SU-DHL-6 (cell line): ENCODE data around the gene CNKSR3.

Source experiments
- H2AFZ ChIP-seq: fragments of 200-600 bp; sonication (generic); 2 replicates; pipeline ENCODE4 v1.6.1; 2014; ENCODE audit warnings: low read depth, mild to moderate bottlenecking, moderate library complexity, mixed read lengths, antibody characterized with exemption, low read length; ENCODE audit not compliant: severe bottlenecking
- H3F3A ChIP-seq: fragments of 200-600 bp; shearing (Covaris generic); 2 replicates; pipeline ENCODE4 v1.6.0; 2016; ENCODE audit warnings: antibody characterized with exemption, mild to moderate bottlenecking; ENCODE audit not compliant: insufficient read depth
- H3K27ac ChIP-seq: fragments of 200-600 bp; sonication (generic); 2 replicates; pipeline ENCODE4 v1.5.1; 2016; ENCODE audit warnings: low read depth, mild to moderate bottlenecking, low read length, moderate library complexity, mixed read lengths
- H3K27me3 ChIP-seq: fragments of 200-600 bp; sonication (generic), shearing (Covaris generic); 2 replicates; pipeline ENCODE4 v1.6.0; 2014; ENCODE audit warnings: mild to moderate bottlenecking, low read length
- H3K36me3 ChIP-seq: fragments of 200-600 bp; sonication (generic); 2 replicates; pipeline ENCODE4 v1.6.1; 2014; ENCODE audit warnings: mild to moderate bottlenecking, low read length, mixed read lengths
- H3K4me2 ChIP-seq: fragments of 300-600, 200-600 bp; shearing (Covaris generic), sonication (generic); 2 replicates; pipeline ENCODE4 v1.6.0; 2014; ENCODE audit warnings: low read length, low read depth, mild to moderate bottlenecking; ENCODE audit not compliant: poor library complexity, severe bottlenecking
- H3K4me3 ChIP-seq: fragments of 200-600 bp; sonication (generic); 2 replicates; pipeline ENCODE4 v1.5.1; 2014; ENCODE audit warnings: antibody characterized with exemption, low read length, mild to moderate bottlenecking, mixed read lengths; ENCODE audit not compliant: insufficient read depth, poor library complexity, severe bottlenecking
- H3K79me2 ChIP-seq: fragments of 200-600 bp; sonication (generic); 2 replicates; pipeline ENCODE4 v1.6.1; 2014; ENCODE audit warnings: mild to moderate bottlenecking, low read length, moderate library complexity; ENCODE audit not compliant: insufficient read depth
- H3K9ac ChIP-seq: fragments of 200-600 bp; sonication (generic); 2 replicates; pipeline ENCODE4 v1.7.0; 2014; ENCODE audit warnings: mild to moderate bottlenecking, low read length
- H3K9me2 ChIP-seq: fragments of 200-600 bp; sonication (generic); replicated peaks from 2 replicates; pipeline ENCODE4 v1.6.1; 2014; ENCODE audit warnings: low read length; ENCODE audit not compliant: insufficient read depth
- H3K9me3 ChIP-seq: fragments of 200-600 bp; sonication (generic); 2 replicates; pipeline ENCODE4 v1.6.1; 2014; ENCODE audit warnings: low read length, mixed read lengths; ENCODE audit not compliant: insufficient read depth
- H4K20me1 ChIP-seq: fragments of 200-600 bp; sonication (generic); 2 replicates; pipeline ENCODE4 v1.6.1; 2014; ENCODE audit warnings: low read depth, mild to moderate bottlenecking, antibody characterized with exemption, low read length, moderate library complexity, mixed read lengths
- CTCF ChIP-seq: fragments of 200-600 bp; sonication (generic); IDR thresholded peaks from one replicate; pipeline ENCODE4 v1.5.1; 2017; ENCODE audit warnings: antibody characterized with exemption, mild to moderate bottlenecking, low read length, moderate library complexity; ENCODE audit not compliant: insufficient read depth, poor library complexity, severe bottlenecking
- EZH2phosphoT487 ChIP-seq: fragments of 200-600 bp; sonication (generic), shearing (Covaris generic); conservative IDR thresholded peaks from 2 replicates; pipeline ENCODE4 v1.6.1; 2018; ENCODE audit warnings: mild to moderate bottlenecking, antibody characterized with exemption, low read length, moderate library complexity, mixed read lengths

CNKSR3 gene

GRCh38 chr6:154506582-154506981 lies 3.9 kb downstream of the CNKSR3 start:
- H3F3A ChIP-seq: no peaks in the 10 kb centered on the region
- no peak overlapping the region for H2AFZ ChIP-seq
- no peak overlapping the region for H3K4me2 ChIP-seq
- H3K9ac ChIP-seq: no peak overlapping the region
- no peaks in the 10 kb centered on the region for H3K79me2 ChIP-seq
- no peaks in the 10 kb centered on the region for H3K27me3 ChIP-seq
- H3K27ac ChIP-seq: no peak overlapping the region
- H3K9me3 ChIP-seq: no peaks in the 10 kb centered on the region
- H3K9me2 ChIP-seq: no peaks in the 10 kb centered on the region
- H3K4me3 ChIP-seq: no peak overlapping the region
- no peaks in the 10 kb centered on the region for H4K20me1 ChIP-seq
- H3K36me3 ChIP-seq: no peaks in the 10 kb centered on the region
- TF ChIP-seq CTCF (no peak), EZH2phosphoT487 (no peak)

GRCh38 chr6:154506108-154506507 lies 4.4 kb downstream of the CNKSR3 start:
- no peaks in the 10 kb centered on the region for H4K20me1 ChIP-seq
- H3K79me2 ChIP-seq: no peaks in the 10 kb centered on the region
- TF ChIP-seq CTCF (no peak), EZH2phosphoT487 (no peak)
- no peaks in the 10 kb centered on the region for H3F3A ChIP-seq
- no peaks in the 10 kb centered on the region for H3K27me3 ChIP-seq
- H3K4me2 ChIP-seq: no peak overlapping the region
- H2AFZ ChIP-seq: no peak overlapping the region
- H3K4me3 ChIP-seq: no peak overlapping the region
- H3K36me3 ChIP-seq: no peaks in the 10 kb centered on the region
- no peaks in the 10 kb centered on the region for H3K9me2 ChIP-seq
- no peak overlapping the region for H3K9ac ChIP-seq
- H3K9me3 ChIP-seq: no peaks in the 10 kb centered on the region
- H3K27ac ChIP-seq: no peak overlapping the region

GRCh38 chr6:154504865-154505449 lies 5.5 kb downstream of the CNKSR3 start:
- no peaks in the 10 kb centered on the region for H3K27me3 ChIP-seq

More at GRCh38 chr6:154504865-154505449, 5.5 kb downstream of the CNKSR3 start:
- Histone ChIP-seq H3K9me2 (no peaks in the 10 kb centered on the region), H3K9me3 (no peaks in the 10 kb centered on the region), H3K36me3 (no peaks in the 10 kb centered on the region), H3K79me2 (no peaks in the 10 kb centered on the region), H3K9ac (no peak overlapping the region), H3F3A (no peaks in the 10 kb centered on the region), H2AFZ (no peak overlapping the region), H3K4me2 (no peak overlapping the region), H3K27ac (no peak overlapping the region), H4K20me1 (no peaks in the 10 kb centered on the region), H3K4me3 (no peak overlapping the region)
- no peak for TF ChIP-seq CTCF
- no peak for TF ChIP-seq EZH2phosphoT487
